Rectal smooth muscle tissue (tissue), 1 donor: ENCODE data around the gene TMPRSS13.

Experiments
- H3K27ac ChIP-seq: one replicate; pipeline ENCODE4 v1.7.0; 2013; ENCODE audit warnings: low read depth, low read length, inconsistent platforms
- H3K27me3 ChIP-seq: one replicate; pipeline ENCODE4 v1.7.0; 2013; ENCODE audit warnings: low read length; ENCODE audit not compliant: control insufficient read depth, insufficient read depth
- H3K36me3 ChIP-seq: one replicate; pipeline ENCODE4 v1.7.0; 2013; ENCODE audit warnings: low read length; ENCODE audit not compliant: control insufficient read depth, insufficient read depth
- H3K4me1 ChIP-seq: one replicate; pipeline ENCODE4 v1.7.0; 2013; ENCODE audit warnings: low read length; ENCODE audit not compliant: control insufficient read depth, insufficient read depth
- H3K4me3 ChIP-seq: one replicate; pipeline ENCODE4 v1.7.0; 2013; ENCODE audit warnings: low read length
- H3K9ac ChIP-seq: one replicate; pipeline ENCODE4 v1.7.0; 2013; ENCODE audit warnings: low read length

TMPRSS13 gene

GRCh38 chr11:117855186-117855845 is 73.9 kb downstream of the TMPRSS13 start:
- no peaks in the 10 kb centered on the region for H3K27me3 ChIP-seq
- H3K27ac ChIP-seq, result no peak overlapping the region
- H3K9ac ChIP-seq, result no peak overlapping the region
- peaks cover 17% of the 10 kb centered on the region for H3K4me1 ChIP-seq
- H3K4me3 ChIP-seq, result no peak overlapping the region
- H3K36me3 ChIP-seq, result no peaks in the 10 kb centered on the region

- H3K4me3 ChIP-seq, result no peak overlapping the region
- H3K27ac ChIP-seq, result no peak overlapping the region
- peaks cover 7% of the 10 kb centered on the region for H3K4me1 ChIP-seq
- no peaks in the 10 kb centered on the region for H3K36me3 ChIP-seq
- no peak overlapping the region for H3K9ac ChIP-seq
- H3K27me3 ChIP-seq, result no peaks in the 10 kb centered on the region
Measured at GRCh38 chr11:117852309-117852708, 76.9 kb downstream of the TMPRSS13 start.

- Histone ChIP-seq H3K4me3 (no peak overlapping the region), H3K27me3 (no peaks in the 10 kb centered on the region), H3K4me1 (peaks cover 7% of the 10 kb centered on the region), H3K9ac (no peak overlapping the region), H3K36me3 (no peaks in the 10 kb centered on the region), H3K27ac (peak overlapping the region; percentile 50)
Measured at GRCh38 chr11:117851852-117852251, 77.3 kb downstream of the TMPRSS13 start.

- H3K4me3 ChIP-seq, result no peak overlapping the region
- peak overlapping the region; percentile 50 for H3K27ac ChIP-seq
- H3K4me1 ChIP-seq, result peaks cover 7% of the 10 kb centered on the region
- H3K9ac ChIP-seq, result no peak overlapping the region
- H3K27me3 ChIP-seq, result no peaks in the 10 kb centered on the region
- no peaks in the 10 kb centered on the region for H3K36me3 ChIP-seq
Measured at GRCh38 chr11:117851106-117851505, 78.1 kb downstream of the TMPRSS13 start.
